LHCN-M2 (cell line): ENCODE data around the gene ETV4. TPM values are rescaled to one million over a fixed set of nuclear protein-coding genes. Genes with fewer than 3 reads are reported as not detected.
A peak's percentile ranks its signal among the peaks of the same experiment; 100 is the strongest.

Source experiments
- DNase-seq: peaks from one replicate; pipeline ENCODE4 v3.0.0-alpha.2; 2012; ENCODE audit warnings: low read depth
- polyA plus RNA-seq: library from polyadenylated mRNA; unstranded; fragments of >200 nt; gene quantifications from one replicate; pipeline ENCODE4 v1.2.1, GENCODE V29; 2012; ENCODE audit warnings: missing spikeins
- total RNA-seq: library from RNA; depleted of rRNA; stranded (reverse); fragments of >200 nt; gene quantifications from 2 replicates; pipeline ENCODE4 v1.2.3, GENCODE V29; 2014; rRNA removed

Gene ETV4
- total RNA-seq, result 34.5 and 49.8 TPM in 2 replicates
- polyA plus RNA-seq, result 14.0 TPM

DNA sequence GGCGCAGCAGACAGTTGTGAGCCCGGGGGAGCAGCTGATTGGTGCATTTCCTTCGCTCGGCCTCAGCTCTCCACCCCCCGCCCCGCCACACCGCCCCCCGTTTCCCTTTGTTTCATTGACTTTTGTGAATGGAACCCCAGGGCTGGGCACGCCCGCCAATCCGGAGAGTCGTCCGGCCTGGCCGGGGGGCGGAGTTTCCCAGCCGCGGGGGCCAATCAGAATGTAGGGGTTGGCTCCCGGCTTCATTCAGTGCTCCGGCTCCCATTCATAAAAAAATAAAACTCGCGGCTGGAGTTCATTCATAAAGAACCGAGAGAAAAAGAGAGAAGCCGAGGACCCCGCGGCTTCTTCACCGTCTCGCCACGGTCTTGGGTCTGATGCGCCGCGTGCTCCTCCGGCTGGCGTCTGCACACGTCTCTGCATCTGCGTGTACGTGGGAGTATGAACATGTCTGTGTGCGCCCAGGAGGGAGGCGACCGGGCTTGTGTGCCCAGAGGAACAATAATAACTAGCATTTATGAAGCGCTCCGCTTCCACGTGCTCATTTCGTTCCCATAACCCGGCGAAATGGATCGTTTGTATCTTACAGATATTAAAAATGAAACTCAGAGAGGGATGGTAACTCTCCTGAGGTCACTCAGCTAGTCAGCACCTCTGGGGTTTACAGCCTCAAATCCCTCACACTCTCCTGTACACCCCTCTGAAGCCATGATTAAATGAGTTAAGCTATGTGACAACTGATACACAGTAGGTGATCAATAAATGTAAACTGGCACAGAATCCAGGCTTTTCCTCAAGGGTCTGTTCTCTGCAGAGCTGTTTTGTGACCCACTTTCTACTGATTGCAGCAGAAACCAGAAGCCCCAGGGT lies at the start of gene ETV4:
Gene ETV4, minus strand, starts transcription at position 22 of the 870 bp plus-strand sequence. CDS start 723 bp downstream, outside the sequence.
- DNase-seq, result peak; percentile 93

DNA sequence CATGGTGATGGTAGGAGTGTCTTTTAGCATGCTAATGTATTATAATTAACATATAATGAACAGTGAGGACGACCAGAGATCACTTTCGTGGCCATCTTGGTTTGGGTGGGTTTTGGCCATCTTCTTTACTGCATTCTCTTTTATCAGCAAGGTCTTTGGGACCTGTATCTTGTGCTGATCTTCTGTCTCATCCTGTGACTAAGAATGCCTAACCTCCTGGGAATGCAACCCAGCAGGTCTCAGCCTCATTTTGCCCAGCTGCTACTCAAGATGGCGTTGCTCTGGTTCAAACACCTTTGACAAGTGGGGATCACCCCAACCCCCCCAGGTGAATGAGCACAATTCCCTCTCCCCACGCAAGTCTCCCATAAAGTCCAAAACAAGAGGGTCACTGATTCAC lies 49.3 kb upstream of the ETV4 start:
- no peak for DNase-seq

DNA sequence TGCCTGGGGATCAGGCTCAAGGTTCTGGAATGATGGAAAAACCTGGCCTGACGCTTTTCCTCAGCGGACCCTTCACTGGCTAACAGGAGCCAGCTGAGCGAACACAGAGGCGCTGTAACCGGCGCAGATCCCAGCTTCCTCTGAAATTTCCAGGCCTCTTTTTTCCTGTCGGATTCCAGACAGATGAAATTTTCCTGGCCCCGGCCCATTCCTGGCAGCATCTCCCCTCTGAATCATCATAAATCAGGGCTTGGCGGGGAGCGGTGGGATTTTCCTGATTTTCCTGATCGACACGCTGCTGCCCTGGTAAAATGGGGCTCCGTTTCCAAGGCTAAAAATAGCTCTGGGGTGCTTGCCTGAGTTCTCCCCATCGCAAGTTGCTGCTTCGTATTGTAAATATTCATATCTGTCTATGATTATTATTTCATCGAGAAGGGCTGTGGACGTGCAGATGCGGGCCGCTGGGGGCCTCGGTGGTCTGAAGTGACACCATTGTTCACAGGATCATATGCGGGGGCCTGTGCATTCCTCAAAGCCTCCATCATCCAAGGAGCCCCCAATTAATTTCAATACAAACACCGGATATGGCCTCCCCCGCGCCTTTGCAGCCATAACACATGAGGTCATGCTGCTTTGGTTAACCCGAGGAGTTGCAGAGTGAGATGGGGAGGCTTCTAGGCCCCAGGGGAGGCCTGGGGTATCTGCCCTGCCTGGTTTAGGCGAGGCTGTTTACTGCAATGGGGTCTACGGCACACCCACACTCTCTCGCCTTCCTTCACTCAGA lies 45.8 kb upstream of the ETV4 start:
- DNase-seq, result peak; percentile 71

DNA sequence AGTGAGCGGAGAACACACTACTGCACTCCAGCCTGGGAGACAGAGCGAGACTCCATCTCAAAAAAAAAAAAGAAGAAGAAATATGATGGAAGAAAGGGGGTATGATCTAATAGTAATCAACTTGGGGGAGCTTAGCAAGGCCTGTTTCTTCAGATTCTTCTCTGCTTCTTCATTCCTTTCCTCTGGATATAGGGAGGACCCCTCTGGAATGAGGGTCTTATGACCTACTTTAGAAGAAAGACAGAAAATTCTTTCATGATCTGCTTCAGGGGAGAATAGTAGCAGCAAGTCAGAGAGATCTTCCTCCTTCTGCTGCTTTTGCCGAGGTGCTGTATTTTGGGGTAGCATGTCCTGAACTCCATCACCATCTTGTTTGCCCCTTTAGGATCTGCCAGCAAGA lies 44.9 kb upstream of the ETV4 start:
- no peak for DNase-seq

DNA sequence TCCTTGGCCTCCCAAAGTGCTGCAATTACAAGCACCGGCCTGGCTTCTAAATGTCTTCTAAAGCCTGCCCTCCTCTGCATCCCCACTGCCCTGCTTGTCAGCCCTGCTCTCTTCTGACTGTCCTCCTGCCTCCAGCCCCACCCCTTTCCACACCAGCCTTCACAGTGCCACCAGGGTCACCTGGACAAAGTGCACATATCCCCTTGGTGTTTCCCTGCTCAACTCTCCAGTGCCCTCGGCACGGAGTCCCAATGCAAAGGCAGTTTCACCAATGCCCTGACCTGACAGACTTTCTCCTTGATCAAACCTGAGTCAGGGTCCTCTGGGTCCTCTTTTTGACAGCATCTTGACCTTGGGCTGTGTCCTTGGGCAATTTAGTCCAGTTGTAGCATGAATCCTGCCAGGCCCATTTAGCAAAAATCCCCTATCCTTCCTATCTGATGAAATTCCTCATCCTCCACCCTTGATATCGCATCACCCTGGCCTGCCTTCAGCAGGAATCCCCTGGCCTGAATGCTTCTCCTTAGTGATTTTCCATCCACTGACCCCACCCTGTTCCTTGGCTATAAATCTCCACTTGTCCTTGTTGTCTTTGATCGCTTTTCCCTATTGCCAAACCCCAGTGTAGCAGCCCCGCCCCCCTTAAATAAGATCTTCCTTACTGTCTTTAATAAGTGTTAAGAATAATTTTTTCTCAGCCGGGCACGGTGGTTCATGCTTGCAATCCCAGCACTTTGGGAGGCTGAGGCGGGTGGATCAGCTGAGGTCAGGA lies 42.7 kb upstream of the ETV4 start:
- no peak for DNase-seq

DNA sequence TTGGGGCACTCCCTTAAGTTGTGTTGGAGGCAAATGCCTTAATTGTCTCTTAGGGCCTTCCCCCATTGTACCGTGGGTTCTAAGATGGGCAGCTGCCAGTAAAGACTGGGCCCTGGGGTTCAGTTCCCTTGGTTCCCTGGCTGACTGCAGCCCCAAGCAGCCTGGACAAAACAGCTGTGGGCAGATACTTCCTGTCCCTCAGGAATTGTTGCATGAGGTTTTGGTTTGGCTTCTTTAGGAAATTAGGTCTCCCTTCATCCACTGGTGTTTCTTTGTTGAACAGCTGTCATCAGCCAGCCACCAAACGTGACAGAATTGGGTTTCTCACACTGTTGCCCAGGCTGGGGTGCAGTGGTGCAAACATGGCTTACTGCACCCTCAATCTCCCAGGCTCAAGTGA lies 42.0 kb upstream of the ETV4 start:
- peak; percentile 84 for DNase-seq

DNA sequence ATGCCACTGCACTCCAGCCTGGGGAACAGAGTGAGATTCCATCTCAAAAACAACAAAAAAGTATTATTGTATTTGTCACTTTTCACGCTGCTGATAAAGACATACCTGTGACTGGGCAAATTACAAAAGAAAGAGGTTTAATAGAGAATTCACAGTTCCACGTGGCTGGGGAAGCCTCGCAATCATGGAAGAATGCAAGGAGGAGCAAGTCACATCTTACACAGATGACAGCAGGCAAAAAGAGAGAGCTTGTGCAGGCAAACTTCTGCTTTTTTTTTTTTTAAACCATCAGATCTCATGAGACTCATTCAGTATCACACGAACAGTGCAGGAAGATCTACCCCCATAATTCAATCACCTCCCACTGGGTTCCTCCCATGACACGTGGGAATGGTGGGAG lies 41.5 kb upstream of the ETV4 start:
- peak; percentile 25 for DNase-seq

DNA sequence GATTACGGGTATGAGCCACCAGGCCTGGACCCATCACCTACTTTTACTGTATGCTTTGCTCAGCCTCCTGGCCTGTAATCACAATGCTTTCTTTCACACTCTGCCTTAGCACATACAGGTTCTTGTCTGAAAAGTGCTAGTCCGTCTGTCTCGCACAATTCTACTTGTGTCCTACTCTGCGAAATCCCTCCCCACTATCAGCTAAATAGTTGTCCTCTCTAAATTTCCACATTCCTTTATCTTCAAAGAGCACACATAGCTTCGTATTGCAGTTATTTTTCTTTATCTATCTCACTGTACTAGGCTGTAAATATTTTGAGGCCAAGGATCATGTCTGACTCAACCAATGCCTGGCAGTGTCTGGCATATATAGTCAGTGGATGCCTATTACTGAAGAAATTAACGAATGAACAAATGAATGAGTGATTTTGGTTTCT lies 38.5 kb upstream of the ETV4 start:
- DNase-seq, result no peak

DNA sequence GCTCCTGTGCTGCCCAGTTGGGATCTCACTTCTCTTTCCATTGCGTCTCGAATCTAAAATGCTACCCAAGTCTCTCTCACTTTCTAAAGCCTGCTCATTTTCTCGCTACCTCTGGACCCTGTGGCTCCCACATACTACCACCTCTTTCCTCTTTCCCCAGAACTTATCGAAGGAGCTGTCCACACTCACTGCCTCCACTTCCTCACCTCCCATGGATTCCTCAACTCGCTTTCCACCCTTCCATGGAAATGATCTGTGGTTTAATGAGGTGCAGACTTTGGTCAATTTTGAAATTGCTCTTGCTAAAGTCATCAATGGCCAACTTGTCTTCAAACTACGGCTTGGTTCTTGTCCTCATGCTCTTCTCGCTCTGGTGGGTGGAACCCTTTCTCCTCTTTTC lies 37.2 kb upstream of the ETV4 start:
- no peak for DNase-seq

DNA sequence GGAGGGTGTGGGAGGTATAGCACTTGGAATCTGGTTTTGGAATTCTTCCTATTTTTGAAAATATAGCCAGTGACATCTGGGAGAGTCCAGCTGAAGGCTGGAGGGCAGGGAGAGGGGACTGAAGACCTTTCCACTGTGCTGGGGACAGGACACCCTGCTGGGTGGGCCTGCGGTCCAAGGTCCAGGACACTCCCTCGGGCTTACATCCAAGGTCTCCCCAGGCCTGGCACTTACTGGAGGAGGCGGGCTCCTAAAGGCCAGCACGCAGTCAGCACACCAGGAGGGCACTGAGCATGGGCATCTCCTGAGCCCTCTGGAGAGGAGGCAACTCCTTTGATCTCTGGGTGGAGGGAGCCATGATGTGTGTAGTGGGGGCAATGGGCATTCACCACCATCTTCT lies 35.5 kb upstream of the ETV4 start:
- DNase-seq, result no peak

DNA sequence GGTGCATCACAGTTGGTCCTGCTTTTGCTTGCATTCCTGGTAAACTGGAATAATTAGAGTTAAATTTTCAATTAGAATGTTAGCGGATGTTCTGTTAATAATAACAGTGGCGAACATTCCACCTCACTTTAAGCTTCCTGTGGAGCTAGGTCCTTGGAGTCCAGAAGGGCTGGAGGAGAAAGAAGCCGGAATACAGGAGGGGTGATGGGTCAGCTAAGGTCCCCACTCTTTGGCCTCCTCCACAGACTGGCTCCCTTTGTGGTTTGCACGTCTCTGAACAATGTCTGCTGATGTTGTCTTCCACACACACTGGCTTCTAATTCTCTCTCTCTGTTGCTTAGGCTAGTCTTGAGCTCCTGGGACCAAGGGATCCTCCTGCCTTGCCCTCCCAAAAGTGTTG lies 35.0 kb upstream of the ETV4 start:
- no peak for DNase-seq

DNA sequence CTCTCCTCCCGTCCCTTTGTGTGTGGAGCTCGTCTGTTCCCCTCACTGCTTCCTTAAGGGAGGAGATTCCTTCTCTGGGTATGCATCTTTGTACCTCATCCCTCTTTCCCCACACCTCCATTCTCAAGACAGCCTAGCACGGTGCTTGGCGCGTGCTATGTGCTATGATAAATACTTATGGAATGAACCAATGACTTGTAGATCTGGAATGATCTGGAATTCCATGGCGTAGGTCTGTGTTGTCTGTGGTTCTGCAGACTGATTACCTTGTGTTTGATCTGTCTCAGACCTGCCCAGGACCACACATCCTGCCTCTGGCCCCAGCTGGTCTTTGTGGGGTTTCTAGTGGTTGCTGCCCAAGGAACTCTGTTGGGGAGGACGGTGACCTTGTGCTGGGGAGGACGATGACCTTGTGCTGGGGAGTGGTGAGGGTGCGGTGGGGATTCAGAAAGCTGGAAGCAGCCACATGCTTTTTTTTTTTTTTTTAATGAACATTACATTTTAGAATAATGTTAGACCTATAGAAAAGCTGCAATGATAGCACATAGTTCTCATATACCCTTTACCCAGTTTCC lies 33.5 kb upstream of the ETV4 start:
- DNase-seq, result peak; percentile 56

DNA sequence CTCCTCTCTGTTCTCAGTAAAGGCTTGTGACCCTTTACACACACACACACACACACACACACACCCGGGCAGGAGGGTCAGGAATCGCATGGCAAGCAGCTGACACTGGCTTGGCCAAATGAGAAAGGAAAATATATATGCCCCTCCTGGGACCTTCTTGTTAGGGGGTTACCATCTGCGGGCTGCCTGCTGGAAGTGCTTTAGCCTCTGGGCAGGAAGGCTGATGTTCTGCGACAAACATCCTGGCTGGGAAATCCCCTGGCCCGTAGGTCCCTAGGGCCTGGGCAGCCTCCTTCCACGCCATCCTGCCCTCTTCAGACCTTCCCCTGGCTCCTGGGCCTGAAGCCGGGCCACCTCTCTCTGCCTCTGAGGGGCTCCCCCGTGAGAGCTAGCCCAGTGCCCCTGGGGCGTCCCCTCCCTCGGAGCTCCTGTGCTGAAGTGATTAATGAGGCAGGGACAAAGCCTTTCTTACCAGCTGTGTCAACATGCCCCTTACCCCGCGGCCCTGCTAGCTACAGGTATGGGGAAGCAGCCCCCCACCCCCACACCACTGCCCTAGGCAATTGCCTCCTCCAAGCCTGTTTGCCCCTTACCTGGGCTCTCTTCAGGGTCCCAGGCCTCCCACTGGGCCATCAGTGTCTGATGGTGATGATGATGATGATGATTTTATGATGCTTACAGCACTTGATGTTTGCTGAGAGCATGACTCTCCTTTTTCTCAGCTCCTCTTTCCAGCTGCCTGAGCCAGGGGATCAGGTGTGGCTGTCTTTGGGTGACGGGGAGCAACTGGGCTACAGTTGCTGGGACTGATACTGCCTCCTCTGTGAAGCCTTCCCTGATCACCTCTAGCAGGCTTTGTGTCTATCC lies 32.8 kb upstream of the ETV4 start:
- peak; percentile 44 for DNase-seq

DNA sequence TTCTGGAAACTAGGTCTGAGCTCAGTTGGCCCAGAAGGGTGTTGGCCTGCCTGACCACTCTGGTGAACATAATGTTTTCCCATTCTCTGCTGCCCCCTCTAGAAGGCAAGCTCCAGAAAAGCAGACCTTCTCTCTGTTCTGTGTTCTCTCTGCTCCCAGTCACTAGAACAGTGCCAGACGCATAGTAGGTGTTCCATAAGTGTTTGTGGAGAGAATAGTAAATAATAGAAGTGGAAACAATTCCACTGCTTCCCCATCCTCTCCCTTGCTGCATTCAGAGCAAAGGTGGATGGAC lies 32.2 kb upstream of the ETV4 start:
- DNase-seq, result no peak

DNA sequence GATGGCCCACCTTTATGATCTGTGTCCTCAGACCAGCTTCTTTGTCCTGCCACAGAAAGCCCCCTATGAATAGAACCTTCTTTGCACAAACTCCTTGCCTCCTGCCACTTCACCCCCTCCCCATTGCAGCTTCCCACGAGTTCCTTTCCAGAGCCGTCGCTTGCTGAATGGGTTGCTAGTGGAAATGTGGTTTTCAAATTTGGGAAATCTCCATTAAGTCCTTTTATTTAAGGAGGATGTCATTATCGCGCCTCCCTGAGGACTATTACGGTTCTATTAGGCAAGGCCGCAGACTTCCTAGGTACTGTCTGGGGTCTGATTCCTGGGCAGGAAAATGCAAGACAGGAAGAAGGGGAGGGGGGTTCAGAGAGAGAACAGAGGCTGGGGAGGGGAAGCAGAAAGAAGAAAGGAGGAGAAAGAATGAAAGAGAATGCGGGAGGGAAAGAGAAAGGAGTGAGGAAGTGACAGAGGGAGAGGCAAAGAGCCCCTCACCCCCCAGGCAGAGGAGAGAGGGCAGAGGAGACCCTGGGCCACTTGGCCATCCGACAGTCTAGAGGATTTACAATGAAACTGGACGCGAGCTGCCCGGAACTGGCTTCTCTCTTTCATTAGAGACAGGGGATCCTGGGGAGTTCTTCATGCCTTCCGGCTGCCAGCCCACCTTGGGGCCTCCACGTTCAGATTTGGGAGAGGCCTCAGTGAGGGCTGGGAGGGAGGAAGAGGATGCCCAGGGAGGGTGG lies 31.7 kb upstream of the ETV4 start:
- DNase-seq, result no peak

DNA sequence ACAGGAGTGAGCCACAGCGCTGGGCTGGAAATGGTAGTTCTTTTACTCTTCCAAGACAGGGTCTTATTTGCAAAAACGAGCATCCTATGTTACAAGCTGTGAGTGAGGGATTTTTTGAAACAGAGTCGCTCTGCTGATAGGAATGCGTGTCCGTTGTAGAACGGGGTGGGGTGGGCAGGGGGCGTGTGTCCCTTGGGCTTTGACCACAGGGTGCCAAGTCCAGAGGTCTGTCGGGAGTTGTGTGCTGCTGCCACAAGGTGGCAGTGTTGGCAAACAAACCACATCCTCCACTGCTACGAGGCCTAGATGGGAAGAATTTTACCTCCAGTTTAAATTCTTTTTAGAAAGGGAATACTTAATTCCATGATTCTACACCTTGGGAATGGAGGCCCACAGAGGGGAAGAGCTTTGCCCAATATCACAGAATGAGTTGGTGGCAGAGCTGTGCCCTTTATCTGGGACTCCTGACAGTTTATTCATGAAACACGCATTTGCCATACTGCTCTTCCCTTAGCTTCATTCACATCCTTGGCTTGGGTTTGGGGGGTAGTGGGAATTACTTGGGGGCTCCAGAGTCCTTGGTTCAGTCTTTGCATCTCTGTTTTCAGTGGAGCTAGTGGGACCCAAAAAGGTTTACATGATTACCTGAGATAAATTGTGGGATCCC lies 30.6 kb upstream of the ETV4 start:
- DNase-seq, result peak; percentile 57

DNA sequence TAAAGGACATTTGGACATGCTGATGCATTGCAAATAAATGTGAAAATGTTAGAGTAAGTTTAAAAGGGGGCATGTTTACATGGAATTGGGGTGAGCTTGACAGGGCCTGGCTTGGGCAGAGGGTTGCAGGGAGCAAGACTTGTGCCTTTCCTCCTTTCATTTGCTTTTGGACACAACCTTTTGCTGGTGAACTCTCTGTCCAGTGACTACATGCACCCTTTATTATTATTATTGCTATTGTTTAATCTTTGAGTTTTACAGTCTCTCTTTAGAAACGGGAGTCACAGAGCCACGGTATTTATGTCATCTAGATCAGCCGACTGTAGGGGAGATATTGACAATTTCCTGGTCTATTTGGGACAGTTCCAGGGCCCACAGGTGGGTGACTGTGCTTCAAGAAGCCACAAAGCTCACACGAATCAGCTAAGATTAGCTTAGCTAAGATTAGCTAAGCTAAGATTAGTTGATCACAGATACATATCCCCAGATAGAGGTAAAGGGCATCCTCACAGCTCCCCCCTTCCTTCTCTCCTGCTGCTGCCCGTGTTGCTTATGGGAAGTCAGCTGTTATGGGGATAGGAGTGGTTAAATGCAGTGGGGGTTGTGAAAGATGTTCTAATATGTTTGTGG lies 28.9 kb upstream of the ETV4 start:
- DNase-seq, result no peak

DNA sequence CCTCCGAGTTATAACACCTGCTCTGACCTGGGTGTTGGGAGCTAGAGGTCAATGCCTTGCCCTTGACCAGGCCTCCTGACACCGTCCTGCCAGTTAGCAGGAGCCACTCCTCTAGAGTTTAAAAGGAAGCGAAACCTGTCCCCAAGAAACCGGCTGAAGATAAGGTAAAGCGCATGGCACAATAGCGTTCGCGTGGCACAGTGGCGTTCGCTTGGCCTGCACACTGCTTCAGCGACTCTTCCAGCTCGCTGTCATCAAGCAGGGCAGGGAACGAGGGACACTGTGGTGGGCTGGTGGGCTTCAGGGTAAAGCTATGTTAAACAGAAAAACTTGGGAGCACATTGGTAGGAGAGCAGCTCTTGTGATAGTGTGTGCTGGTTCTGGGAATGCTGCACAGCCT lies 28.2 kb upstream of the ETV4 start:
- DNase-seq, result no peak
